Stimulated activated CD8-positive, alpha-beta memory T cell treated with anti-CD3 and anti-CD28 coated beads, Interleukin-4, amount 100 ng/mL, for 1 hour (primary cell): ENCODE data around the gene PANK3.
"Not testable (repeated sequence)": the region's sequence is repeated elsewhere in the genome, so short reads cannot be mapped to it uniquely, and the experiment has no call there.

ENCODE experiments used
- DNase-seq, 2 donors: peaks; one replicate each; pipeline ENCODE4 v3.0.0-alpha.2; 2020; ENCODE audit warnings: low read depth in 2 of 2, low spot score in 1 of 2

The PANK3 gene

DNA sequence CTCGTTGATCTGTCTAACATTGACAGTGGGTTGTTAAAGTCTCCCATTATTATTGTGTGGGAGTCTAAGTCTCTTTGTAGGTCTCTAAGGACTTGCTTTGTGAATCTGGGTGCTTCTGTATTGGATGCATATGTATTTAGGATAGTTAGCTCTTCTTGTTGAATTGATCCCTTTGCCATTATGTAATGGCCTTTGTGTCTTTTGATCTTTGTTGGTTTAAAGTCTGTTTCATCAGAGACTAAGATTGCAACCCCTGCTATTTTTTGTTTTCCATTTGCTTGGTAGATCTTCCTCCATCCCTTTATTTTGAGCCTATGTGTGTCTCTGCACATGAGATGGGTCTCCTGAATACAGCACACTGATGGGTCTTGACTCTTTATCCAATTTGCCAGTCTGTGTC lies 17.0 kb upstream of the PANK3 start:
- DNase-seq, result not testable (repeated sequence)

DNA sequence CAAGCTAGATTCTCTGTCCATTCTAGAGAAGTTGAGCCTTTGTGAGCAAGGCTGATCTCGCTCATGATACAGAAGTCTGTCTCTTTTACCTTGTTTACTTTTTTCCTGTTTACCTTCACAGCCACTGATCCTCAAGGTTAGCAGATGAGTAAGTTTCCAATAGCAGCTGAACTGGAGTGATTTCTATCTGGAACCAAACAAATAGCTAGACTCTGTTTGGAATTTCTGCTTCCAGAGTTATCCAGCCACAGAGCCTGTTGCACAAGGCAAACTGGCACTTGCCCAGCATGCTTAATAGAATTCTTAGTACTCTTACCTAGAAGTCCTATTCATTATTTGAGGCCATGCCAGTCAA lies 12.8 kb upstream of the PANK3 start:
- DNase-seq, result no peak

DNA sequence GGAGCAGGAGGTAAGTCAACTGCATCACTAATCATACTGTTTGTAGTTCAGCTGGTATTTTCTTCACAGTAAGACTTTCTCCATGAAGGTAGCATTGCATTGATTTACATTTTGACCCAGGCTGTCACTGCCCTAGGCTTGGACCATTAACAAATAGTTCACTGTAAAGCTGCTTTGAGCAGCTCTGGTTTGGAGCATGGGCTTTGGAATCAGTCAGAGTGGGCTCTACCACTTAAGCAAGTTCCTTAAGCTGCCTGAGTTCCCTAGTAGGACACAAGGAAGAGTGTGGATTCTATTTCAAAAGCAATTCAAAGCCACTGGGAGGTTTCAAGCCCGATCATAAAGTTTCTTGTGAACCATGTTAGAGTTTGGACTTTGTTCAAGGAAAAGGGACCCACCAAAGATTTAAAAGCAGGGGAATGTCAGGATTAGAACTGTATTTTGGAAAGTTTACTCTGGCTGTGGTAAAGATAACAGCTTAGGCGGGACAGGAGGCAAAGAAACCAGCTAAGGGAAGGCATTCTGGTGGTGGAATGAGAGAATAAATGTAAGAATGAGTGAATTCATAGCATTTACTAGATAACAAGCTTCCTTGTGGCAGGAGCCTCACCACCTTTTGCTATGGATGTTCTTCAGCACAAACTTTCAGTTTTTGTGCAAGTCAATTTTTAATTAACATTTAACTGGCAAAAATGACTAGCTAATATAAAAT lies 12.3 kb upstream of the PANK3 start:
- DNase-seq, result no peak

- no peak for DNase-seq
These were observed 11.5 kb upstream of the PANK3 start for GRCh38 chr5:168590666-168591065.

DNA sequence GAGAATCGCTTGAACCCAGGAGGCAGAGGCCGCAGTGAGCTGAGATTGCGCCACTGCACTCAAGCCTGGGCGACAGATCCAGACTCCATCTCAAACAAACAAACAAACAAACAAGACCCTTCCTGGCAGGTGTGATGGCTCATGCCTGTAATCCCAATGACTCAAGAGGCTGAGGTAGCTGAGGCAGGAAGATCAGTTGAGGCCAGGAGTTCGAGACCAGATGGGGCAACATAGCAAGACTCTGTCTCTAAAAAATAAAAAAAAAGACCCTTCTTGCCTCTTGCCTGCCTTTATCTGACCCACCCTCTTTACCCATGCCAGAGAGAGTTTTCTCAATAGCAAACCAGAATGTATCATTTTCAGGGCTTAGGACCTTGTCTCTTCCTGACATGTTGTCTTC lies 8.8 kb upstream of the PANK3 start:
- DNase-seq, result no peak

DNA sequence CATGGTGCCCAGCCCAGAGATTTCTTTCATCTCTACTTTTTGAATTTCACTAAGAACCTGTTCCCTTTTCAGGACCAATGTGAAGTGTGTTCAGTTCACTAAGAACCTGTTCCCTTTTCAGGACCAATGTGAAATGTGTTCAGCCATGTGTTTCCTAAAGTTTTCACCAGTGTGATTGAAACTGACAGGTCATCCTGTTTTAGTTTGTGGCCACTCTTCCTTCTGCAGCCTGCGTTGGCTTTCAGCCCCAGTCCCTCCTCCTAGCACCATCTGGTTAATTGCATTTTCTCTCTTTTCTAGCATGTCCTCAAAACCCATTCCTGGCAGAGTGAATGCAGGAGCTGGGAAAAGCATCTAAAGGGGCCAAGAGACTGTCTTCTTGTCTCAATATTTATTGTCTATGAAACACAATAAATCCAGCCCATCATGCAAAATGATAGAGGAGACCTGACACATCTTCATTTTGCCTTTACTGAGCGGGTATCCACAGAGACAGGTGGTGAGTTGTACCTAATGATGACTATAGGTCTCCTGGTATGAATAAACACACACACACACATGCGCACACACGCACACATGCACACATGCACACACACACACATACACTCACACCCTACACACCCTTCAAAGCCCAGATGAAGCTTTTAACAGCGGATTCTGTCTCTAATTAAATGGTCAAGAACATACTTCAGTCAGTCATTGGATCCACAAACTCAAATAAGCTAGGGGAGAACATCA lies 6.1 kb upstream of the PANK3 start:
- DNase-seq, result no peak

DNA sequence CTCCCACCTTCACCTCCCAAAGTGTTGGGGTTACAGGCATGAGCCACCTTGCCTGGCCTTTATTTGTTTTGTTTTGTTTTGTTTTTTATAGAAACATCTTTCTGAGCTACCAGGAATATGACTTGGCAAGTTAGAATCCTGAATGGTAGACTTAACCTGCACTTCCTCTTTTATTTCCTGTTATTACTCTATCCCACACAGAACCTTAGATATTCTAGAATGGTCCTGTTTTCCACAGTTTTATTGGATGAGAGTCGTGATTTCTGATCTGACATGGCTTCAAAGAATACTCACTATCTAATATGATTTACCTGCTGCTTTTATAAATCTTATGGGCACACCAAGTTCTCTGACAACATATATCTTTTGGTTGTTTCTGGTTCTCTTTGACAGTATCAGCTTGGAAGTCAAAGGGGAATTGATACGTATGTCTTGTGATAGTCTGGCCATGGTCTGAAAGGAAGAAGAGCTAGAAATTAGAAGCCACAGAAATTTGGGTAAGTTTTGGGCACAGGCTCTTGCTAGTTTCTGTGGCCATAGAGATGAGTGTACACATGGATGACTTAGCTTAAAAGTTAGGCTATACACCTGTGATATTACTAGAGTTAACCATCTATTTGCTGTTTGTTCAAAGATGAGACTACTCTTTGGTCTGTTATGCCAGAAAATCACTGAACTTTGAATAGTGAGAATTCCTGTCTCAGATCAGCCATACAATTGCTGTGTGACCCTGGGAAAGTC lies 4.7 kb upstream of the PANK3 start:
- DNase-seq, result no peak

DNA sequence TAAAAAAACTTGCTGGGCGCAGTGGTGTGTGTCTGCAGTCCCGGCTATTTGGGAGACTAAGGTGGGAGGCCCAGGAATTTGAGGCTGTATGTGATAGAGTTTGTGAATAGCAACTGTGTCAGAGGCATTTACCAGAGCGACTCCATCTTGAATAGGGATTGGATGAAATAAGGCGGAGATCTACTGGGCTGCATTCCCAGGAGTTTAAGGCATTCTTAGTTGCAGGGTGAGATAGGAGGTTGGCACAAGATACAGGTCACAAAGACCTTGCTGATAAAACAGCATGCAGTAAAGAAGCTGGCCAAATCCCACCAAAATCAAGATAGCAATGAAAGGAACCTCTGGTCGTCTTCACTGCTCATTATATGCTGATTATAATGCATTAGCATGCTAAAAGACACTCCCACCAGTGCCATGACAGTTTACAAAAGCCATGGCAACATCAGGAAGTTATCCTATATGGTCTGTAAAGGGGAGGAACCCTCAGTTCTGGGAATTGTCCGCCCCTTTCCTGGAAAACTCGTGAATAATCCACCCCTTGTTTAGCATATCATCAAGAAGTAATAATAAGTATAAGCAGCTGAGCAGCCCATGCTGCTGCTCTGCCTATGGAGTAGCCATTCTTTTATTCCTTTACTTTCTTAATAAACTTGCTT lies 1.8 kb upstream of the PANK3 start:
- DNase-seq, result not testable (repeated sequence)

DNA sequence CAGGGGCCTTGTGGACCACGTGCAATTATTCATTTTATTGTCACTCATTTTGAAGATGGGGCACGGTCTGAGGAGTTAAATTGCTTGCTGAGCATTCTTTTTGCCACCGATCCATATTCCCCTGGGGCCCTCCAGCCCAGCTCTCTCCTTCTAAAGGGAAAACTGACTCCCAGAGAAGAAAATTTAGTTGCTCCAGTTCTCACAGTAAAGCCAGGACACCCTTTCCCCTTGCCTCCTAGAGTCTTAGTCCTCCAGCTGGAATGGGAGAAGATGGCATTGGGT lies 1.0 kb upstream of the PANK3 start:
- no peak for DNase-seq

DNA sequence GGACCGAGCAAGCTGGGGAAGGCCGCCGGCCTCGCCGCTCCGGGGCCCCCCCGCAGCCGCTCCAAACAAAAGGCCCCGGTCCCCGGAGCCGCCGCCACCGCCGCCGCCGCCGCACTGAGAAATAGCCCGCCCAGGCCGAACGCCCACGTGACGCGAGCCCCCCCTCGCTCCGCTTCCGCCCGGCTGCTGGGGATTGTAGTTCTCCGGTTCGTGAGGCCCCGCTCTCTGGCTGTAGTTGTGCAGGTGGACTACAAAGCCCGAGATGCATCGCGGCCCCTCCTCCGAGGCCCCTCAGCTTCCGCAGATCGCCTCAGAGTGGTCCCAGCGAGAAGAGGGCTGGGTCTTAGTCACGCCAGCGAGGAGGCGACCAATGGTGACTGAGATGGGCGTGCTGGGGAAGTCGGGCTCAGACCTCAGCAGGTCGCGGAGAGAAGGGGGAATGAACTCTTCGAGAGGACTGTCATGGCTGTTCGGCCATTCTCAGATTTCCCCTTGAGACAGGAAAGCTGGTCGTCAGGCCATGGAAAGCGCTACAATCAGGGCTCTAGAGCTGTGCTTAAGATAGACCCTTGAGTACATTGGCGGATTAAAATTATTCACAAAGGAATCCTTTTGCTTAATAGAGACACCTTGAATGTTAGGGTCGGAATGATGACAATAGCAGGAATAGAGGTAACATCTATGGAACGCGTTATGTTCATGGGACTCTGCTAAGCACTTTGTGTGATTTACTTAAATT lies 489 bp upstream of the PANK3 start:
- DNase-seq, result peak; percentile 93

- no peak for DNase-seq
These were observed 1.2 kb downstream of the PANK3 start for GRCh38 chr5:168578006-168578405.

DNA sequence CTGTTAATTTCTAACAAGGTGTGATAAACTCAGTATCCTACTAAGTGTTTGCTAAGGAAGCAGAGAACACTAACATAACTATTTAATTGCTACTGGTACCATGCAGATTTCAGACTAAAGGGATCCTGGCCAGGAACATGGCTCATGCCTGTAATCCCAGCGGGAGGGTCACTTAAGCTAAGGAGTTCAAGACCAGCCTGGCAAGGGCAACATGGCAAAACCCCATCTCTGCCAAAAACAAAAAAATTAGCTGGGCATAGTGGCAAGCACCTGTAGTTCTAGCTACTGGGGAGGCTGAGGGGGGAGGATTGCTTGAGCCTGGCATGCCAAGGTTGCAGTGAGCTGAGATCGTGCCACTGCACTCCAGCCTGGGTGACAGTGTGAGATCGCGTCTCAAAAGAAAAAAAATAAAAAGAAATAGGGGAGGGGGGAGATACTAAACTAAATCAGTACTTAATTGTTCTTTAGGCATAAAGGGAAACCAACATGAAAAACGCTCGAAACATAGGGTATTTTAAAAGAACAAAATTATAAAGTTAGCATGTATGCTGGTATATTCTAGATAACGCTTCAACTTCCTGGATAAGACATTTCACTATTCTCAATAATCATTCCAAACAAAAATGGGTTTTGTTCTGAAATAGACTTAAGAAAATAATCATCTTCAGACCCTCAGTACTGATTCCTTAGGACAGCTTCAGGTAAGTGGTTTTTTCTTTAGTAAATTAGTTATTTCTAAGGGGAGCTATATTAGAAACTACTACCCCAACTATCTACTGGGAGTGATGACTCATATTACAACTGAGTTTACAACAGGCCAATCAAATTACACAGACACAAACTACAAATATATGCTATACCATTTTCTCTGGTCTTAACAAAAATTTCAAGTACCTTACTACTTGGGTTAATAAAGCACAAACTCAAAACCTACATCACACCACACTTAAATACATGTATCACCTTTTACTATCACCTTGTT lies 3.5 kb downstream of the PANK3 start:
- DNase-seq, result no peak

- not testable (repeated sequence) for DNase-seq
These were observed 5.0 kb downstream of the PANK3 start for GRCh38 chr5:168574156-168574555.

DNA sequence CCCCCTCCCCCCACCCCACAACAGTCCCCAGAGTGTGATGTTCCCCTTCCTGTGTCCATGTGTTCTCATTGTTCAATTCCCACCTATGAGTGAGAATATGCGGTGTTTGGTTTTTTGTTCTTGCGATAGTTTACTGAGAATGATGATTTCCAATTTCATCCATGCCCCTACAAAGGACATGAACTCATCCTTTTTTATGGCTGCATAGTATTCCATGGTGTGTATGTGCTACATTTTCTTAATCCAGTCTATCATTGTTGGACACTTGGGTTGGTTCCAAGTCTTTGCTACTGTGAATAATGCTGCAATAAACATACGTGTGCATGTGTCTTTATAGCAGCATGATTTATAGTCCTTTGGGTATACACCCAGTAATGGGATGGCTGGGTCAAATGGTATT lies 5.5 kb downstream of the PANK3 start:
- DNase-seq, result not testable (repeated sequence)

- no peak for DNase-seq
These were observed 8.5 kb downstream of the PANK3 start for GRCh38 chr5:168570490-168571328.

DNA sequence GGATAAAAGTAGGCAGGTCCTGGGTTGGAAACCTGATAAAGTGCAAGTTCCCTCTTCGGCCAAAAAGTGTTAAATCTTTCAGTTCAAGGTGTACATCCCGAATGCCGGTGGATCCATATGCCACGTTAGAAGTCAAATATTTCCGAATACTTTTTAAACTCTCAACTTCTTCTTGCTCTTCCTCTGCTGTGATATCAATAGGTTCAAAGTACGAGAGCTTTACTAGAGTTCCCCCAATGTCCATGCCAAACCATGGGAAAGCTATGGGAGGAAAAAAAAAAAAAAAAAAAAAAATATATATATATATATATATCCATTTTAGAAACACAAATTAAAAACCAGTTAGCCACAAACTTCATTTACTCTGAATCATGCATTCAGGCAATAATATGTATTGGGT lies 10.4 kb downstream of the PANK3 start:
- no peak for DNase-seq

- DNase-seq, result no peak
These were observed 15.2 kb downstream of the PANK3 start for GRCh38 chr5:168563959-168564358.

DNA sequence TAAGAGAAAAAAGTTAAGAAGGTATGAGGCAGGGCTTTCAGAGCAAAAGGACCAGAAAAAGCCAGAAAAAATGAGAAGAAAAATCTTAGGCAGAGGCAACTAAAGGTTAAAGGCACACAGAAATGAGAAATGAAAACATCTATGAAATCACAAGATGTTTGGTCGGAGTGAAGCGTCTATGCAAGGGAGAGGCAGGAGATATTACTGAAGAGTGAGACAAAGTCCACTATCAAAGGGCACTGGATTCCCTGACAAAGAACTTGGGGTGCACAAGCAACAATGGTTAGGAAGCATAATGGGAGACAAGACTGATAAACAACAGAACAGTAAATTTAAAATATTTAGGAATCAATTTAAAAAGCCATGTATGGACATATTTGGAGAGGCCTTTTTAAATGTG lies 16.9 kb downstream of the PANK3 start:
- no peak for DNase-seq

DNA sequence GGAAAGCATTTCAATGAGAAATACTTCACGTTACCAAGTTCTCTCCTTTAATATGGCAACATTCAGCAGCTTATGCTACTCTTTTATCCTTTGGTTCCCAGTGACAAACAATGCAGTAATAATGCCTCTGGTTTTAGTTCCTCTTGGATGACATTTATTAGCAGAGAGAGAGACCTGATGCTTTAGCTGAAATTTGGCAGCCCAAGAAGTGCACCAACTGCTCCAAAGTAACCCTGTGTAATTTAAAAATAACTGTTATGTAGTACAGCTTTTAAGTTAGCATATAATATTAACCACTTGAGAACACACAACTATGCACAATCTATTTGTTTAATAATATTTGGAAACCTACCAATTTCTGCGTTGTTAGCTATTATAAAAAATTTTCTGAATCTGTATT lies 21.8 kb downstream of the PANK3 start:
- no peak for DNase-seq
